GM21528 (cell line): ENCODE results near the gene REEP1.

Experiments
- ATAC-seq: cut with Tn5 transposase; IDR thresholded peaks from one replicate; pipeline ENCODE4 v1.9.1; 2021; ENCODE audit warnings: mild to moderate bottlenecking, moderate library complexity; ENCODE audit not compliant: unreplicated experiment, low FRiP score

The REEP1 gene

GRCh38 chr2:86337244-86337835 lies at the start of gene REEP1:
Gene REEP1 (minus strand): TSS chr2:86337626. CDS start chr2:86337510, 116 bp downstream.
- no peak for ATAC-seq

GRCh38 chr2:86383844-86384243 lies 46.4 kb upstream of the REEP1 start:
- ATAC-seq, result no peak

GRCh38 chr2:86382698-86383097 lies 45.3 kb upstream of the REEP1 start:
- no peak for ATAC-seq

- ATAC-seq, result no peak
Measured at GRCh38 chr2:86382108-86382507, 44.7 kb upstream of the REEP1 start.

GRCh38 chr2:86378469-86378868 lies 41.0 kb upstream of the REEP1 start:
- ATAC-seq, result no peak

GRCh38 chr2:86375623-86376022 lies 38.2 kb upstream of the REEP1 start:
- no peak for ATAC-seq

GRCh38 chr2:86372641-86373502 lies 35.4 kb upstream of the REEP1 start:
- no peak for ATAC-seq

GRCh38 chr2:86372133-86372532 lies 34.7 kb upstream of the REEP1 start:
- ATAC-seq, result no peak

- no peak for ATAC-seq
Measured at GRCh38 chr2:86371527-86371926, 34.1 kb upstream of the REEP1 start.

GRCh38 chr2:86370579-86370978 lies 33.2 kb upstream of the REEP1 start:
- no peak for ATAC-seq

- ATAC-seq, result no peak
Measured at GRCh38 chr2:86368161-86368824, 30.9 kb upstream of the REEP1 start.

- ATAC-seq, result no peak
Measured at GRCh38 chr2:86367499-86367777, 30.0 kb upstream of the REEP1 start.

GRCh38 chr2:86366651-86367498 lies 29.4 kb upstream of the REEP1 start:
- ATAC-seq, result no peak

- no peak for ATAC-seq
Measured at GRCh38 chr2:86364894-86365293, 27.5 kb upstream of the REEP1 start.

- no peak for ATAC-seq
Measured at GRCh38 chr2:86360776-86361175, 23.4 kb upstream of the REEP1 start.

GRCh38 chr2:86358957-86359356 lies 21.5 kb upstream of the REEP1 start:
- no peak for ATAC-seq

- no peak for ATAC-seq
Measured at GRCh38 chr2:86357392-86357963, 20.1 kb upstream of the REEP1 start.

- ATAC-seq, result no peak
Measured at GRCh38 chr2:86352727-86353221, 15.3 kb upstream of the REEP1 start.

GRCh38 chr2:86352137-86352726 lies 14.8 kb upstream of the REEP1 start:
- ATAC-seq, result no peak

- no peak for ATAC-seq
Measured at GRCh38 chr2:86350751-86351150, 13.3 kb upstream of the REEP1 start.
